Keratinocyte (primary cell): ENCODE results near the gene SKP2.

Source experiments
- CTCF ChIP-seq, 3 experiments: IDR thresholded peaks in 1 of 3; conservative IDR thresholded peaks in 1 of 3; optimal IDR thresholded peaks in 1 of 3; 2 replicates in 2 of 3; 3 replicates in 1 of 3; pipeline versions ENCODE3 to v1.5.1; 2011; ENCODE audit warnings: low read length in 3 of 3, mild to moderate bottlenecking in 3 of 3, moderate library complexity in 2 of 3, control low read depth in 1 of 3, inconsistent platforms in 1 of 3; ENCODE audit not compliant: insufficient read depth in 2 of 3; ENCODE audit errors: extremely low read depth in 1 of 3
- EZH2 ChIP-seq: IDR thresholded peaks from one replicate; pipeline ENCODE4 v1.6.1; 2012; ENCODE audit warnings: inconsistent platforms, mild to moderate bottlenecking, low read length, moderate library complexity

GRCh38 chr5:36181774-36182173, 29.9 kb downstream of the SKP2 start:
- TF ChIP-seq CTCF (optimal IDR thresholded peaks at IDR 0.05 in 1 of 3, IDR thresholded peaks at IDR 0.05 in 1 of 3, conservative IDR thresholded peaks at IDR 0.05 in 1 of 3; ENCODE audit: extremely low read depth in 1 of 3, insufficient read depth in 2 of 3, low read length in 3 of 3) (no peak), EZH2 (no peak)
